Measurements from ENCODE around the gene ZNF296. TPM values are rescaled to one million over a fixed set of nuclear protein-coding genes. Genes with fewer than 3 reads are reported as not detected.

Gene ZNF296
- total RNA-seq, 1 donor from 2014 or later = 3.0 TPM

DNA sequence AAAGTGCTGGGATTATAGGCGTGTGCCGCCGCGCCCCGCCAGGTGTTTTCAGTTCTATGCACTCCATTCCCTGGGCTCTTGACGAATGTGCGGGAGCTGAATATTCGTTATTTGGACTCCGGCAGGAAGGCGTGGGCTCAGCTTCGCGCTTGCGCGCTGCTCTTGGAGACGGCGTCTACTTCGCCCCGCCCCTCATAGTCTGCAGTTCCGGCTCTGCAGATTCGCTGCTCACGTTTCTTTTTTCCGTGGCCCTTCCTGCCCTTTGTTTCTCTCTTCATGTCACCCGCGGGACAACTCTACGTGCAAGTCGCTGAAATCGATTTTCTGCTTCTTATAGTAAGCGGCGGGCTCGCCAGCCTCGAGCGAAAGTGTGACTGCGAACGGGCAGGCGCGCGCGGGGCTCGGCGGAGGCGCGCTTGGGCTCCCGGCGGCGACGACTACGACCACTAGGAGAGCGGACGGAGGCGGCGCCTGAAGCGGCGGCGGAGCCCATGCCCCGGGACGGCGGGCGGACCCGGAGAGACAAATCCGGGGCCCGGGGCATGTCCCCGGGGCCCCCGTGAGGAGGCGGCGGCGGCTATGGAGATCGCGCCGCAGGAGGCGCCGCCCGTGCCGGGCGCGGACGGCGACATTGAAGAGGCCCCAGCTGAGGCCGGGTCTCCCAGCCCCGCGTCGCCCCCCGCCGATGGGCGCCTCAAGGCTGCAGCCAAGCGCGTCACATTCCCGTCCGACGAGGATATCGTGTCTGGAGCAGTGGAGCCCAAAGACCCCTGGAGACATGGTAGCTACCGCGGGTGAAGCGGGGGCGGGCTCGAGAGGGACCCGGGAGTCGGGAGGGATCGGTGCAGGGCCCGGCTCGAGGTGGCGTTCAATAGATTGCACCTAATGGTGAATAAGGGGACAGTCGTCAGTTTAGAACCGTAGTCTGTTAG lies 16.7 kb upstream of the ZNF296 start, which contains the start of gene PPP1R37:
PPP1R37 (plus strand) TSS at position 433 of the 932 bp plus-strand sequence; CDS start at position 580, 147 bp downstream.
- Histone ChIP-seq H3K79me2 (ENCODE audit: insufficient read depth, low read length) (peaks cover 67% of the 10 kb centered on the region), H4K20me1 (ENCODE audit: insufficient read depth, low read length) (peaks cover 44% of the 10 kb centered on the region), H3K9ac (ENCODE audit: low read length) (peak within 1 kb of the TSS; percentile 91), H3K27me3 (ENCODE audit: insufficient read depth, low read length) (no peaks in the 10 kb centered on the region), H3K4me3 (ENCODE audit: insufficient read depth, low read depth, low read length) (peak within 1 kb of the TSS; percentile 88), H3K4me2 (ENCODE audit: low read length) (peak within 1 kb of the TSS; percentile 100), H3K27ac (ENCODE audit: low read depth, low read length) (peak within 1 kb of the TSS; percentile 94), H2AFZ (ENCODE audit: low read depth, low read length) (peak within 1 kb of the TSS; percentile 84), H3K9me3 (ENCODE audit: insufficient read depth, low read depth, low read length) (no peaks in the 10 kb centered on the region), H3K4me1 (ENCODE audit: insufficient read depth, low read length) (peaks cover 24% of the 10 kb centered on the region), H3K36me3 (ENCODE audit: insufficient read depth, low read length) (peaks cover 5% of the 10 kb centered on the region)
- Mint-ChIP-seq H3K4me1 (ENCODE audit: low read depth, unreplicated experiment) (peaks cover 37% of the 10 kb centered on the region), H3K9me3 (ENCODE audit: unreplicated experiment) (no peaks in the 10 kb centered on the region), H3K27ac (ENCODE audit: unreplicated experiment) (peak within 1 kb of the TSS; percentile 95), H3K27me3 (ENCODE audit: low read depth, unreplicated experiment) (no peaks in the 10 kb centered on the region), H3K4me3 (ENCODE audit: unreplicated experiment) (peak within 1 kb of the TSS; percentile 93), H3K36me3 (ENCODE audit: low read depth, unreplicated experiment) (peaks cover 9% of the 10 kb centered on the region)
- FAIRE-seq = peak; percentile 64
- peak; percentile 95 for DNase-seq (ENCODE audit: low read depth)
- TF ChIP-seq EZH2 (IDR thresholded peaks at IDR 0.05; ENCODE audit: insufficient read depth, low read length) = no peak
- TF ChIP-seq, protein P1, sequence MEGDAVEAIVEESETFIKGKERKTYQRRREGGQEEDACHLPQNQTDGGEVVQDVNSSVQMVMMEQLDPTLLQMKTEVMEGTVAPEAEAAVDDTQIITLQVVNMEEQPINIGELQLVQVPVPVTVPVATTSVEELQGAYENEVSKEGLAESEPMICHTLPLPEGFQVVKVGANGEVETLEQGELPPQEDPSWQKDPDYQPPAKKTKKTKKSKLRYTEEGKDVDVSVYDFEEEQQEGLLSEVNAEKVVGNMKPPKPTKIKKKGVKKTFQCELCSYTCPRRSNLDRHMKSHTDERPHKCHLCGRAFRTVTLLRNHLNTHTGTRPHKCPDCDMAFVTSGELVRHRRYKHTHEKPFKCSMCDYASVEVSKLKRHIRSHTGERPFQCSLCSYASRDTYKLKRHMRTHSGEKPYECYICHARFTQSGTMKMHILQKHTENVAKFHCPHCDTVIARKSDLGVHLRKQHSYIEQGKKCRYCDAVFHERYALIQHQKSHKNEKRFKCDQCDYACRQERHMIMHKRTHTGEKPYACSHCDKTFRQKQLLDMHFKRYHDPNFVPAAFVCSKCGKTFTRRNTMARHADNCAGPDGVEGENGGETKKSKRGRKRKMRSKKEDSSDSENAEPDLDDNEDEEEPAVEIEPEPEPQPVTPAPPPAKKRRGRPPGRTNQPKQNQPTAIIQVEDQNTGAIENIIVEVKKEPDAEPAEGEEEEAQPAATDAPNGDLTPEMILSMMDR (IDR thresholded peaks at IDR 0.05; ENCODE audit: insufficient read depth, low read depth, low read length) = no peak

DNA sequence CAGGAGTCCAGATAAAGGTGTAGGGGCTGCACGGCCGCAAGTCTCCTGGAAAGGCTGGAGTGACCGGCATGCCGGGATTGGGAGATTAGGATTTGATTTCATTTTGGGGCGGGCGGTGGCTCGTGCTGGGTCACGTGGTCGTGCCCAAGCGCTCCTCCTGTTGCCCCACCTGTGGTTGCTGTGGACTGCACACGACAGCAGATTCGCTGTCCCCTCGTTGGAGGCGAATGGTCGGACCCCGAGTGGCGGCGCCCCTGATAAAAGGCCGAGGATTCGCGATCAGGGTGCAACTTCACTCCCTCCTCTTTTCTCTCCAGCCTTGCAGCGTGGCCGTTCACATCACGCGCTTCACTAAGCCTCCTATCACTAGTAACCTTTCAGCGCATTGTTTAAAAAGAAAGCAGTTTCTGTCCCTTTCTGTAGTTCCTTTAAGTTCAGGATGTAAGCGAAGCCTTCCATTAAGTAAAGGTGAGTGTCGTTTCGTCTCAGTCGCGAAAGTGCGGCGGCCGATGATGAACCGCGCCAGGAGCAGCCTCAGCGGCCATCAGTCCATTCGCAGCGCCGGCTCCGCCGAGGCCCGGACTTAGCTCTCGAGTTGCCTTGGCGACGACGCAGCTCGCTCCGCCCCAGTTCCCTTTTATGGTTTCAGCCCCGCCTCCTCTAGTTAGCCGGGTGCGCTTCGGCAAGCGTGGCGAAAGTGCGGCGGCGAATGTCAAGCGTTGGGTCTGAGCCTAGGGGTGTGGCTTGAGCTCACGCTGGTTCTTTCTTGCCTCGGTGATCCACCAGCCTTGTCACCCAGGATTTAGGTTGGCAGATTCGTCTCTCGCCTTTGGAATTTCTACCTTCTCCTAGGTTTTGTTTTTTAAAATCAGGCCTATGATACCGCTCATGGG lies 15.0 kb upstream of the ZNF296 start:
- peak; percentile 97 for DNase-seq (ENCODE audit: low read depth)
- peaks cover 15% of the 10 kb centered on the region for H3K4me1 ChIP-seq (ENCODE audit: insufficient read depth, low read length)
- H3K4me2 ChIP-seq (ENCODE audit: low read length) = peak overlapping the region; percentile 100
- Mint-ChIP-seq H3K27ac (ENCODE audit: unreplicated experiment) (peak overlapping the region; percentile 95), H3K4me3 (ENCODE audit: unreplicated experiment) (peak overlapping the region; percentile 93), H3K36me3 (ENCODE audit: low read depth, unreplicated experiment) (peaks cover 10% of the 10 kb centered on the region), H3K4me1 (ENCODE audit: low read depth, unreplicated experiment) (peaks cover 24% of the 10 kb centered on the region), H3K27me3 (ENCODE audit: low read depth, unreplicated experiment) (no peaks in the 10 kb centered on the region), H3K9me3 (ENCODE audit: unreplicated experiment) (no peaks in the 10 kb centered on the region)
- peak overlapping the region; percentile 88 for H3K4me3 ChIP-seq (ENCODE audit: insufficient read depth, low read depth, low read length)
- TF ChIP-seq, protein P1 (IDR thresholded peaks at IDR 0.05; ENCODE audit: insufficient read depth, low read depth, low read length) = no peak
- TF ChIP-seq EZH2 (IDR thresholded peaks at IDR 0.05; ENCODE audit: insufficient read depth, low read length) = no peak
- peak; percentile 96 for FAIRE-seq
- peaks cover 5% of the 10 kb centered on the region for H3K36me3 ChIP-seq (ENCODE audit: insufficient read depth, low read length)
- H3K79me2 ChIP-seq (ENCODE audit: insufficient read depth, low read length) = peaks cover 62% of the 10 kb centered on the region
- no peaks in the 10 kb centered on the region for H3K27me3 ChIP-seq (ENCODE audit: insufficient read depth, low read length)
- H3K9me3 ChIP-seq (ENCODE audit: insufficient read depth, low read depth, low read length) = no peaks in the 10 kb centered on the region
- peaks cover 38% of the 10 kb centered on the region for H4K20me1 ChIP-seq (ENCODE audit: insufficient read depth, low read length)
- H2AFZ ChIP-seq (ENCODE audit: low read depth, low read length) = peak overlapping the region; percentile 69
- peak overlapping the region; percentile 94 for H3K27ac ChIP-seq (ENCODE audit: low read depth, low read length)
- peak overlapping the region; percentile 91 for H3K9ac ChIP-seq (ENCODE audit: low read length)
